Keratinocyte (primary cell): ENCODE measurements around the gene FDPS.

Source experiments
- CTCF ChIP-seq, 3 experiments: IDR thresholded peaks in 1 of 3; conservative IDR thresholded peaks in 1 of 3; optimal IDR thresholded peaks in 1 of 3; 2 replicates in 2 of 3; 3 replicates in 1 of 3; pipeline versions ENCODE3 to v1.5.1; 2011; ENCODE audit warnings: low read length in 3 of 3, mild to moderate bottlenecking in 3 of 3, moderate library complexity in 2 of 3, control low read depth in 1 of 3, inconsistent platforms in 1 of 3; ENCODE audit not compliant: insufficient read depth in 2 of 3; ENCODE audit errors: extremely low read depth in 1 of 3
- EZH2 ChIP-seq: IDR thresholded peaks from one replicate; pipeline ENCODE4 v1.6.1; 2012; ENCODE audit warnings: inconsistent platforms, mild to moderate bottlenecking, low read length, moderate library complexity

DNA sequence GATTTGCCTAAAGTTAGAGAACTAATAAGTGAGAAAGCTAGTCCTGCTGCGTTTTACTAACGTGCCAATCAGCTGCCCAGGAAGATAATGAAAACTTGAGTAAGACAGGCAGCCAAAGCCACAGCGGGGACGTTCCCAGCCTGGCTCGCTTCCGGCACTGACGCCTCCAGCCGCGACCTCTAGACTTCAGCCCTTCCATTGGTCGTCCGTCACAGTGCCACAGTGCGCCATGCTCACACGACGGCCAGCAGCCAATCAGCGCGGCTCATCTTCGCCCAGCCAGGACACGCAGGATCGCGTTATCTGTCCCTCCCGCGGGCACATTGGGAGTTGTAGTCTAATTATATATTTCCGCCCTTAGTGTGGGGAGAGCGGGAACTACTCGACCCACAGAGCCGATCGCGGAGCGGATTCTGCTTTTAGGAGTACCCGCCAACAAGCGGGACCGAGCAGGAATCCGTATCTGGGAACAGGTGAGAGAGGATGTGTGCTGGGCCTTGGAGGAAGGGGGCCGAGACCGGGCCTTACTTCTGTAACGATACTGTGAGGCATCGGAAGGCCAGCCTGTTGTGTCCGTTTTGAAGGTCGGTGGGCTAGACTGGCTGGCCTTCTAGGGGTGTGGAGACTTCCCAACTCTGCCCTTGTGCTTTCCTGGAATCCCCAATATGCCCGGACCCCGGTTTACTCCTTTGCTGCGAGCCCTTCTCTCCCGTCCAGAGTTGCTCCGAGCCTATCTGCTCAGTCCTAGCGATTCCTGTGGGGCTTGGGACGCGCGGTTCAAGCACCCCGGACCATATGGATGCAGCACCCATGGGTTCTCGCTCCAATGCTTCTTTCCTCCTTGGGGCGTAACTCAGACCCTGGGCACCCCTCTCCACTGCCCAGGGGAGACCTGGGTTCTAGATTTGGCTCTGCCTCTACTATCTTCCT, at the start of gene FDPS:
- TF ChIP-seq EZH2 (no peak), CTCF (optimal IDR thresholded peaks at IDR 0.05 in 1 of 3, IDR thresholded peaks at IDR 0.05 in 1 of 3, conservative IDR thresholded peaks at IDR 0.05 in 1 of 3; ENCODE audit: extremely low read depth in 1 of 3, insufficient read depth in 2 of 3, low read length in 3 of 3) (peak in 1 of 3 experiments; percentile 23)
